ENCODE results near the gene LBH. TPM values are rescaled to one million over a fixed set of nuclear protein-coding genes. Genes with fewer than 3 reads are reported as not detected.

LBH gene
- polyA plus RNA-seq, 3 donors: 0.41 to 0.76 (median 0.42) TPM

DNA sequence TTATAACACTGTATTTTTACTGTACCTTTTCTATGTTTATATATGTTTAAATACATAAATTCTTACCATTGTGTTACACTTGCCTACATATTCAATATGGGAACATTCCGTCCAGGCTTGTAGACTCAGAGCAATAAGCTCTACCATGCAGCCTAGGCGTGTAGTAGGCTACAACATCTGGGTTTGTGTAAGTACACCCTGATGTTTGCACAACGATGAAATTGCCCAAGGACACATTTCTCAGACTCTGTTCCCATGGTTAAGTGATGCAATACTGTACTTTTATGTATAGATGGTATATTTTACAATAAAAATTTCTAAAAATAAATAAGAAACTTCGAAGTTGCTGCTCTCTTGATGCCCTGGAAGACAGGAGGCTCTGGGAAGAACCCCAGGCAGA, 46.2 kb upstream of the LBH start:
- Mint-ChIP-seq H3K4me3 (no peak overlapping the region), H3K9me3 (peaks cover 2 to 10% (median 5%) of the 10 kb centered on the region in 7 donors), H3K27ac (peak overlapping the region in 3 of 7 donors; percentile 3 to 47 (median 43)), H3K27me3 (ENCODE audit: low read depth in 3 of 3) (peaks cover 2 to 4% (median 2%) of the 10 kb centered on the region in 3 donors), H3K36me3 (no peaks in the 10 kb centered on the region), H3K4me1 (peaks cover 13% of the 10 kb centered on the region)
- H2AFZ ChIP-seq (ENCODE audit: insufficient read depth, low read depth, low read length, poor library complexity, severe bottlenecking): no peak overlapping the region
- DNase-seq: peak; percentile 41 to 80 (median 55)
- H3K27me3 ChIP-seq (ENCODE audit: control insufficient read depth in 2 of 2, insufficient read depth in 2 of 2, low read length in 2 of 2): no peaks in the 10 kb centered on the region
- peaks cover 0 to 6% of the 10 kb centered on the region in 2 donors for H3K9me3 ChIP-seq (replicated peaks in 1 of 2; ENCODE audit: control insufficient read depth in 1 of 2, insufficient read depth in 1 of 2, low read length in 2 of 2)
- no CpG with 5 or more reads among the region's 4 CpGs for WGBS (ENCODE audit: insufficient coverage)
- no peaks in the 10 kb centered on the region for H4K20me1 ChIP-seq (ENCODE audit: insufficient read depth, low read length)
- TF ChIP-seq CTCF (IDR thresholded peaks at IDR 0.05): no peak
- no peak overlapping the region for H3K9ac ChIP-seq (ENCODE audit: insufficient read depth, low read length, poor library complexity, severe bottlenecking)
- intact Hi-C loops (cut with micrococcal nuclease): no loop called here
- H3K27ac ChIP-seq (ENCODE audit: low read depth in 1 of 2, low read length in 2 of 2): peak overlapping the region in 1 of 2 donors; percentile 27
- no peak overlapping the region for H3K4me2 ChIP-seq (replicated peaks; ENCODE audit: extremely low read depth, low read length, poor library complexity, severe bottlenecking)
- no peaks in the 10 kb centered on the region for H3K36me3 ChIP-seq (replicated peaks in 1 of 2; ENCODE audit: control insufficient read depth in 1 of 2, insufficient read depth in 2 of 2, low read length in 2 of 2)
- H3K4me3 ChIP-seq (replicated peaks in 1 of 3; ENCODE audit: low read depth in 2 of 3, low read length in 3 of 3): no peak overlapping the region
- peaks cover 10 to 11% of the 10 kb centered on the region in 2 donors for H3K4me1 ChIP-seq (ENCODE audit: control insufficient read depth in 1 of 2, insufficient read depth in 2 of 2, low read length in 2 of 2)
- no peaks in the 10 kb centered on the region for H3K79me2 ChIP-seq (ENCODE audit: insufficient read depth, low read length)

DNA sequence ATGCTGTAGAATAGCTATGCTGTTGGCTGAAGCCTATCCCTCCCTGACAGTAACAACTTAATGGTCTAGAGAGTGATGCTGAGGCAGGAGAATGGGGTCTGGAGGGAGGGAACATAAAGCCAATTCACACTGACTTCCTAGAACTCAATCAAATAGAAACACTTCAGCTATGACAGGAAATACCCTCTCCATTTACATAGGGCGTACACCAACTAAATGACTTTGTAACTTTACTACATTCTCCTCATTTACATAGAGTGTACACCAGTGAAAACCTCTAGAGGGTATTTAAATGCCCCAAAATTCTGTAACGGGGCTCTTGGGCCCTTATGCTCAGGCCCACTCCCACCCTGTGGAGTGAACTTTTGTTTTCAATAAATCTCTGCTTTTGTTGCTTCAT, 43.0 kb upstream of the LBH start:
- H3K36me3 Mint-ChIP-seq: no peaks in the 10 kb centered on the region
- Histone ChIP-seq H3K27ac (ENCODE audit: low read depth in 1 of 2, low read length in 2 of 2) (no peak overlapping the region), H3K4me3 (replicated peaks in 1 of 3; ENCODE audit: low read depth in 2 of 3, low read length in 3 of 3) (no peak overlapping the region), H3K9ac (ENCODE audit: insufficient read depth, low read length, poor library complexity, severe bottlenecking) (no peak overlapping the region), H3K27me3 (ENCODE audit: control insufficient read depth in 2 of 2, insufficient read depth in 2 of 2, low read length in 2 of 2) (no peaks in the 10 kb centered on the region), H3K9me3 (replicated peaks in 1 of 2; ENCODE audit: control insufficient read depth in 1 of 2, insufficient read depth in 1 of 2, low read length in 2 of 2) (peaks cover 0 to 6% of the 10 kb centered on the region in 2 donors), H3K36me3 (replicated peaks in 1 of 2; ENCODE audit: control insufficient read depth in 1 of 2, insufficient read depth in 2 of 2, low read length in 2 of 2) (no peaks in the 10 kb centered on the region), H2AFZ (ENCODE audit: insufficient read depth, low read depth, low read length, poor library complexity, severe bottlenecking) (no peak overlapping the region), H3K4me1 (ENCODE audit: control insufficient read depth in 1 of 2, insufficient read depth in 2 of 2, low read length in 2 of 2) (peaks cover 10 to 11% of the 10 kb centered on the region in 2 donors), H3K4me2 (replicated peaks; ENCODE audit: extremely low read depth, low read length, poor library complexity, severe bottlenecking) (no peak overlapping the region), H4K20me1 (ENCODE audit: insufficient read depth, low read length) (no peaks in the 10 kb centered on the region), H3K79me2 (ENCODE audit: insufficient read depth, low read length) (no peaks in the 10 kb centered on the region)
- WGBS (ENCODE audit: insufficient coverage): no CpG with 5 or more reads among the region's 2 CpGs
- TF ChIP-seq CTCF (IDR thresholded peaks at IDR 0.05): no peak
- peaks cover 4 to 12% (median 9%) of the 10 kb centered on the region in 7 donors for H3K9me3 Mint-ChIP-seq
- no peak overlapping the region for H3K27ac Mint-ChIP-seq
- intact Hi-C loops (cut with micrococcal nuclease): no loop called here
- DNase-seq: no peak
- H3K4me1 Mint-ChIP-seq: peaks cover 13% of the 10 kb centered on the region
- no peak overlapping the region for H3K4me3 Mint-ChIP-seq
- H3K27me3 Mint-ChIP-seq (ENCODE audit: low read depth in 3 of 3): peaks cover 0 to 4% (median 4%) of the 10 kb centered on the region in 3 donors

All from CD14-positive monocyte (primary cell).